Measurements from ENCODE around the gene FGR.

FGR gene

GRCh38 chr1:27607239-27607804 is 27.7 kb downstream of the FGR start:
- TF ChIP-seq ZNF274 (IDR thresholded peaks at IDR 0.05; ENCODE audit: low read depth, low read length) = no peak
- no peak overlapping the region for H3K4me3 ChIP-seq (ENCODE audit: low read length)

DNA sequence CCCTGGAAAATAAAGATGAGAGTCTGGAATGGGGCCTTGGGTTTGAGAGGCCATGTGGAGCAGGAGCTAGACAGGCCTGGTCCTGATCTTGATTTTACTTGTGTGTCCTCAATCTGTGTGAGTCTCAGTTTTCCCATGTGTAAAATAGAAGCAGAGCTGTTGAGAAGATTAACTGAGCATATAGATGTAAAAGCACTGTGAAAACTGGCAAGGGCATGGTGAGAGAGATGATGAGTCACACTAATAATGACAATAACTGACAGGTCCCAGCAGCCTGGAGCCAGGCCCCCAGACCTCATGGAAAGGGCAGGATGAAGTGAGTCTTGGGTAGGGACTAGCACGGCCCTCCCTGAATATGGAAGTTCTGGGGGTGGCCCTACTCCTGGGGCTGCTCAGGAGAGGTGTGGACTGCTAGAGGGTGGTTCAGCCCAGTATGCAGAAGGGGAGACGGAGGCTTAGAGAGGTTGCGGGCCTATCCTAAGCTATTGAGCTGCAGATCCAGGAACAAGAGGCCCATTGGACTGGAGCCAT is 28.2 kb downstream of the FGR start:
- no peak for TF ChIP-seq ZNF274 (IDR thresholded peaks at IDR 0.05; ENCODE audit: low read depth, low read length)
- no peak overlapping the region for H3K4me3 ChIP-seq (ENCODE audit: low read length)

DNA sequence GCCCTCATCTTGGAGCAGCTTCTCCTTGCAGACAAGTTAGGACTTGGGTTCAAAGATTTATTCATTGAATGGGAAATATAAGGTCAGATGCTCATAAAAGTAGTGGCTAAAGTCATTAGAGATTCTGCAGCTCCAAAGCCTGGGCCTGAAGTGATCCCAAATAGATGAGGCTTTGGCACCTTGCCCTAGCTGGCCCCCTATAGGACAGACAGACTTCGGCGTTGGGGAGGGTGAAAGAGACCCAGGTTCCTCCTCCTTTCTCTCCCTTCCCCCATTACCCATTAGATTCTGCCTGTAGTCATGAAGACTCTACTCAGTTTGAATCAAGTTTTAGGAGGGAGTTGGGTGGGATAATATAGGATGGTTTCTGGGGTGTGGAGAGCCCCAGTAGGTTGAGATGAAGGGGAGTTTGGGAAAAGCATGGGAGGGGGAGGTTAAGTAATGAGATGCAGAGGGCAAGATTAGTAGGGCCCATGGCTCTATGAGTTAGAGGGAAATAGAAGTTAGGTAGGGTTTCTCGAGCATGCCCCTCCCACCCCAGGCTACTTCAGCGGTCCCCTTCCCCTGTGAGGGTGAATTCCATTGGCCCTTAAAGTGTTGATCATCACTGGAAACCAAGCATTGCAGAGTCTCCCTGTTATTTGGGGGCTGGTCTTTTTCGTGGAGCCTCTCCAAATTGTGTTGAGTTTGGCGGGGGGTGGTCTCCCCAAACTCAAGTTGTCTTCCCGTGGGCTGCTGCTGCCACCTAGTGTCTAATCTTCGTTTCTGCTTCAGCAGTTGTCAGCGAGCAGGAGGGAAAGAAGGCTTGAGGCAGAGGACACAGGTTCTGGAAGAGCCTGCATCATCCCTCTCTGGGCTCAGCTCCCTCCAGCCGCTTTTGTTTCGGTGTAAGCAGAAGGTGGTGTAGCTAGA is 28.9 kb downstream of the FGR start:
- no peak overlapping the region for H3K4me3 ChIP-seq (ENCODE audit: low read length)

DNA sequence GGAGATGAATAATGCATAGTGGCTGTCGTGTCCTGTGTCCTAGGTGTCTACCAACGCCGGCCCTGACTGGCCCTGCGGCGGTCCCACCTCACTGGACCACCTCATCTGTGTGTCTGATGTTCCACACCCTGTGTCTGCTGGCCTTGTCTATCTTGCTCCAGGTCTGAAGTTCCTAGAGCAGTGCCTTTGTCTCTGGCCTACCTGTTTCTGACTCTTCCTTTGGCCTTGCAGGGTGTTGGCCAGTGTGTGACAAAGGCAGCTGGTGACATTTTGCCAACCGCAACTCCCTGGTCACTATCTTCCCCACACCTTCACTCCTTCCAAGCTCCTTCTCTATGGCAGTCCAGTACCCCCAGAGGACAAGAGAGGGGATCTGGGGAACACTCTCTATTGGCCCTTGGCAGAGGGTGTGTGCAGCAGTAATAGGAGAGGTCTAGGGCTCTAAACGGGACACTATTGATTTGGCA is 29.7 kb downstream of the FGR start:
- TF ChIP-seq ZNF274 (IDR thresholded peaks at IDR 0.05; ENCODE audit: low read depth, low read length) = no peak
- no peak overlapping the region for H3K4me3 ChIP-seq (ENCODE audit: low read length)

More for the DNA sequence above, 28.9 kb downstream of the FGR start:
- no peak for TF ChIP-seq ZNF274 (IDR thresholded peaks at IDR 0.05; ENCODE audit: low read depth, low read length)

GRCh38 chr1:27604579-27605299 is 30.2 kb downstream of the FGR start:
- H3K4me3 ChIP-seq (ENCODE audit: low read length) = no peak overlapping the region; the same call in 1 of the 2 replicates
- TF ChIP-seq ZNF274 (IDR thresholded peaks at IDR 0.05; ENCODE audit: low read depth, low read length) = no peak

DNA sequence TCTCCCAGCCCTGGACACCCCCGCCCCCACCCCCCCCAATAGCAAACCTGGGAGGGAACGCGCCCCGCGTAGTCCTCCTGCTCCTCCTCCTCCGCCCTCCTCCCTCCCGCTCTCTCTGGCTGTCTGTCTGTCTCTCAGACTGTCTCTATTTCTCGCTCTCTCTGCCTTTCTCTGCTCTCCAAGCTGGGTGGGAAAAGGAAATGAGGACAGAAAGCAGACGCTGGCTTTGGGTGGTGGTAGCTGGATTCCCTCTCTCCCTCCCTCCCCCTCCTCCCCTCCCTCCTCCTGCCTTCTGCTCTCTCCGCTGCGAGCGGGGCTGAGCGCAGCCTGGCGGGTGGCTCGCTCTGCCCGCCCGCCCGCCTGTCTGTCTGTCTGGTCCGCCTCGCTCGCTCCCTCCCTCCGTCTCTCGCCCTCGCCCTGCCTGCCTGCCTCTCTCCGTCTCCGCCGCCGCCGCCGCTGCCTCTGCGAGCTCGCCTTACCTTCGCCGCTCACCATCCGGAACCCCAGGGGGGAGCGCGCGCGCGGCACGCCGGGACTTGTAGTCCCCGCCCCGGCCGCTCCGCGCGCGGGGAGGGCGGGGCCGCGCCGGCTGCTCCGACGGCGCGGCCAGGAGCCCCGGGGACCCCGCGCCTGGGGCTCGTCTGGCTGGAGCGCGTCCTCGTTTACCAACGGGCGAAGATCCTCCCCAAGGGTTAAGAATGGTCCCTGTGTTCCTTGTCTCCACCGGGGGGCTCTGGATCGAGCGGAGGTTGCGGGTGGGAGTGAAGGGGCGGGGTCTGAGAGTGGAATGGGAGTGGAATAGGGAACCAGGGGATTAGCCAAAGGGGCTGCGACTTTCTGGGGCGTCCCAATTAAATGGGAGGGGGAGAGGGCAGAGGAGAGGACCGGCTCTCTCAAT is 31.1 kb downstream of the FGR start, which contains the start of gene AHDC1:
TSS of gene AHDC1 (minus strand) at position 464 of the 898 bp plus-strand sequence. CDS start 52,029 bp downstream, outside the sequence.
- TF ChIP-seq ZNF274 (IDR thresholded peaks at IDR 0.05; ENCODE audit: low read depth, low read length) = no peak
- H3K4me3 ChIP-seq (ENCODE audit: low read length) = peak within 1 kb of the TSS; percentile 75

- peak overlapping the region; percentile 75 for H3K4me3 ChIP-seq (ENCODE audit: low read length)
- no peak for TF ChIP-seq ZNF274 (IDR thresholded peaks at IDR 0.05; ENCODE audit: low read depth, low read length)
These were observed 31.7 kb downstream of the FGR start for GRCh38 chr1:27603309-27603680.

DNA sequence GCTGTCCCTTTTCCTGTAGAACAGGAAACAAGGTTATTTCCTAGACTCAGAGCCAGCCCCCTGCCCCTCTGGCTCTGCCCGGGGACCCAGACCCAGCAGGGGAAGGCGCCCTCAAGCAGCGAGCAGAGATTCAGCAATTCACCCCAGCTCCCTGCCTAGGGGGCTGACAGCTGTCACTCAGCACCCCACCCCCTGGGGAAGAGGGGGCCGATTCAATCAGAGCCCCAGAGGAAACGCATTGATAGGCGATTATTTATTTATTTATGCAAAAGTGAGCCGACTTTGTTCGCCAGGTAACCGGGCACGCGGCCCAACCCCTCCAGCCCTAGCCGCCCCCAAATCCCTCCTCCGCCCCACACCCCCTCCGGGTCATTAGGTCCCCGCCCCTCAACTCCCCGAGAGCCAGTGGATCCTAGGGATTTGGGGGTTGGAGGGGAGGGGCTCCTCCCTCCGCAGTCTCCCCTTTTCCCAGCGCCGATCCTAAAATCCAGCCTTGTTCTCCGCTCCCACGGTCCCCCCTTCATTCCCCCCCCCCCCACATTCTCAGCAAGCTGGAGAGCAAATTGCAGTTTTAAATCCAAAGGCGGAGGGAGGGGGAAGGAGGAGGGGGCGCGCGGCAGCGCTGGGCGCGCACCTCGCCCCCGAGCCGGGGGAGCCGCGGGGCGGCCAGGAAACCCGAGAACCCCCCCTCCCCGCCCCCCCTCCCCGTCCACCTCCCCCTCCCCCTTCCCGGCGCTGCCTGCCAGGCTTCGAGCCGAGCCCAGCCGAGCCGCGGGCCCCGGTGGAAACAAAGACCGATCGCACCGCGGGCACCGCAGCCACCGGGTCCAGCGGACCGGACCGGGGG is 32.3 kb downstream of the FGR start:
- no peak for TF ChIP-seq ZNF274 (IDR thresholded peaks at IDR 0.05; ENCODE audit: low read depth, low read length)
- peak overlapping the region; percentile 75 for H3K4me3 ChIP-seq (ENCODE audit: low read length)

GRCh38 chr1:27601771-27602461 is 33.1 kb downstream of the FGR start:
- TF ChIP-seq ZNF274 (IDR thresholded peaks at IDR 0.05; ENCODE audit: low read depth, low read length) = no peak

DNA sequence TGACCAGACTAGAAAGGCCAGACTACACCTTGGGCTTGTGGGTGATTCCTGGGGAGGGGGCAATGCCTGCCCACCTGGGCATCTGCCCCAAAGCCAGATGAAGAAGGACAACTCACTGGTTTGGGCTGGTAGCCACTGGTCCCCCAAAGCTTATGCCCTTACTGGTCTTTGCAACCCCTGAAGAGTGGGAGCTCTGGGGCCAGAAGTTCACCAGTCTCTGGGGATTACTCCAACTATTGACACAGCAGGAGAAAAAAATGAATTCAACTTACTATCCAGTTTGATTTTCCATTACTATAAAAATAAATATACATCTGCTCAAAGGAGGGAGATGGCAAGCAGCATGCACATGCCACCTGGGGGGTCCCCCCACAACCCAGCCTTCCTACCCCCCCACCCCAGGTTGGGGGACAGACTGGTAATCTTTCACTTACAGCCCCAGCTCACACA is 33.6 kb downstream of the FGR start:
- no peak overlapping the region; the same call in 1 of the 2 replicates for H3K4me3 ChIP-seq (ENCODE audit: low read length)
- no peak for TF ChIP-seq ZNF274 (IDR thresholded peaks at IDR 0.05; ENCODE audit: low read depth, low read length)

More at GRCh38 chr1:27601771-27602461, 33.1 kb downstream of the FGR start:
- peak overlapping the region; percentile 58; the same call in 1 of the 2 replicates for H3K4me3 ChIP-seq (ENCODE audit: low read length)

GRCh38 chr1:27600498-27601175 is 34.3 kb downstream of the FGR start:
- no peak for TF ChIP-seq ZNF274 (IDR thresholded peaks at IDR 0.05; ENCODE audit: low read depth, low read length)
- H3K4me3 ChIP-seq (ENCODE audit: low read length) = no peak overlapping the region
